Measurements from ENCODE around the gene MYOG. TPM values are rescaled to one million over a fixed set of nuclear protein-coding genes. Genes with fewer than 3 reads are reported as not detected.

MYOG gene
- total RNA-seq, 1 donor from 2014 or later: not detected

- no peaks in the 10 kb centered on the region for H3K36me3 ChIP-seq (ENCODE audit: control insufficient read depth, insufficient read depth, low read length)
- TF ChIP-seq CTCF (IDR thresholded peaks at IDR 0.05; ENCODE audit: insufficient read depth, low read length, poor library complexity, severe bottlenecking): no peak
- no peak overlapping the region for H3K4me3 ChIP-seq (ENCODE audit: low read depth, low read length)
- H3K27me3 ChIP-seq (ENCODE audit: control insufficient read depth, insufficient read depth, low read length): peaks cover 12% of the 10 kb centered on the region
- no peak for DNase-seq (ENCODE audit: low read depth)
Measured at GRCh38 chr1:203083463-203083921, 2.3 kb downstream of the MYOG start.

GRCh38 chr1:203082571-203083462 lies 3.0 kb downstream of the MYOG start:
- TF ChIP-seq CTCF (IDR thresholded peaks at IDR 0.05; ENCODE audit: insufficient read depth, low read length, poor library complexity, severe bottlenecking): no peak
- H3K36me3 ChIP-seq (ENCODE audit: control insufficient read depth, insufficient read depth, low read length): no peaks in the 10 kb centered on the region
- H3K27me3 ChIP-seq (ENCODE audit: control insufficient read depth, insufficient read depth, low read length): peaks cover 12% of the 10 kb centered on the region
- no peak overlapping the region for H3K4me3 ChIP-seq (ENCODE audit: low read depth, low read length)
- no peak for DNase-seq (ENCODE audit: low read depth)

- Histone ChIP-seq H3K36me3 (ENCODE audit: control insufficient read depth, insufficient read depth, low read length) (no peaks in the 10 kb centered on the region), H3K27me3 (ENCODE audit: control insufficient read depth, insufficient read depth, low read length) (peaks cover 13% of the 10 kb centered on the region), H3K4me3 (ENCODE audit: low read depth, low read length) (no peak overlapping the region)
- TF ChIP-seq CTCF (IDR thresholded peaks at IDR 0.05; ENCODE audit: insufficient read depth, low read length, poor library complexity, severe bottlenecking): no peak
- DNase-seq (ENCODE audit: low read depth): no peak
Measured at GRCh38 chr1:203082231-203082505, 3.6 kb downstream of the MYOG start.

GRCh38 chr1:203081465-203082230 lies 4.2 kb downstream of the MYOG start:
- no peak for TF ChIP-seq CTCF (IDR thresholded peaks at IDR 0.05; ENCODE audit: insufficient read depth, low read length, poor library complexity, severe bottlenecking)

GRCh38 chr1:203080456-203080855 lies 5.4 kb downstream of the MYOG start:
- no peak for DNase-seq (ENCODE audit: low read depth)
- peaks cover 23% of the 10 kb centered on the region for H3K27me3 ChIP-seq (ENCODE audit: control insufficient read depth, insufficient read depth, low read length)
- TF ChIP-seq CTCF (IDR thresholded peaks at IDR 0.05; ENCODE audit: insufficient read depth, low read length, poor library complexity, severe bottlenecking): no peak
- no peak overlapping the region for H3K4me3 ChIP-seq (ENCODE audit: low read depth, low read length)
- H3K36me3 ChIP-seq (ENCODE audit: control insufficient read depth, insufficient read depth, low read length): no peaks in the 10 kb centered on the region

More at GRCh38 chr1:203081465-203082230, 4.2 kb downstream of the MYOG start:
- DNase-seq (ENCODE audit: low read depth): no peak
- Histone ChIP-seq H3K27me3 (ENCODE audit: control insufficient read depth, insufficient read depth, low read length) (peaks cover 15% of the 10 kb centered on the region), H3K36me3 (ENCODE audit: control insufficient read depth, insufficient read depth, low read length) (no peaks in the 10 kb centered on the region), H3K4me3 (ENCODE audit: low read depth, low read length) (no peak overlapping the region)

Measured in kidney epithelial cell (primary cell).